DND-41 (cell line): Measurements from ENCODE around the gene FNDC8.
"Not testable (repeated sequence)": the region's sequence is repeated elsewhere in the genome, so short reads cannot be mapped to it uniquely, and the experiment has no call there.

Source experiments
- ATAC-seq: fragments of 200-7000 bp; cut with Tn5 transposase; 3 replicates; pipeline ENCODE4 v1.9.1; 2021; ENCODE audit warnings: low read depth; ENCODE audit not compliant: insufficient read depth
- DNase-seq: peaks from one replicate; pipeline ENCODE4 v3.0.0-alpha.2; 2020
- H2AFZ ChIP-seq: 2 replicates; pipeline ENCODE4 v1.6.0; 2012; ENCODE audit warnings: low read depth, low read length
- H3K27ac ChIP-seq: 2 replicates; pipeline ENCODE4 v1.5.1; 2012; ENCODE audit warnings: low read length, inconsistent platforms
- H3K27me3 ChIP-seq: fragments of 200-600 bp; sonication (generic); 2 replicates; pipeline ENCODE4 v1.6.0; 2012; ENCODE audit warnings: low read length, mild to moderate bottlenecking, inconsistent platforms; ENCODE audit not compliant: insufficient read depth, poor library complexity
- H3K36me3 ChIP-seq: 2 replicates; pipeline ENCODE4 v1.5.1; 2012; ENCODE audit warnings: low read length, inconsistent platforms; ENCODE audit not compliant: insufficient read depth
- H3K4me1 ChIP-seq: 2 replicates; pipeline ENCODE4 v1.5.1; 2012; ENCODE audit warnings: mild to moderate bottlenecking, low read length; ENCODE audit not compliant: insufficient read depth
- H3K4me2 ChIP-seq: 2 replicates; pipeline ENCODE4 v1.6.0; 2012; ENCODE audit warnings: mild to moderate bottlenecking, moderate library complexity, low read length, inconsistent platforms; ENCODE audit not compliant: insufficient read depth
- H3K4me3 ChIP-seq, 2 experiments: fragments of 200-600 bp in 1 of 2; shearing (Covaris generic) in 1 of 2; 2 replicates each; pipeline ENCODE4 v1.5.1; 2012 to 2016; ENCODE audit warnings: inconsistent platforms in 2 of 2, low read length in 2 of 2, mild to moderate bottlenecking in 2 of 2, low read depth in 1 of 2, moderate library complexity in 1 of 2
- H3K79me2 ChIP-seq: 2 replicates; pipeline ENCODE4 v1.6.0; 2012; ENCODE audit warnings: low read length, inconsistent platforms; ENCODE audit not compliant: insufficient read depth
- H3K9ac ChIP-seq: 2 replicates; pipeline ENCODE4 v1.6.0; 2012; ENCODE audit warnings: low read depth, mild to moderate bottlenecking, inconsistent platforms, low read length, moderate library complexity
- H3K9me3 ChIP-seq: 2 replicates; pipeline ENCODE4 v1.5.1; 2012; ENCODE audit warnings: low read length, moderate library complexity, mild to moderate bottlenecking, inconsistent platforms; ENCODE audit not compliant: insufficient read depth, severe bottlenecking
- H4K20me1 ChIP-seq: 2 replicates; pipeline ENCODE4 v1.6.0; 2012; ENCODE audit warnings: low read length; ENCODE audit not compliant: insufficient read depth
- CTCF ChIP-seq: IDR thresholded peaks from 2 replicates; pipeline ENCODE4 v1.5.1; 2012; ENCODE audit warnings: borderline replicate concordance, low read length, moderate library complexity, mild to moderate bottlenecking; ENCODE audit not compliant: poor library complexity, severe bottlenecking; ENCODE audit errors: extremely low read depth
- EZH2 ChIP-seq: IDR thresholded peaks from 3 replicates; pipeline ENCODE4 v1.6.1; 2012; ENCODE audit warnings: borderline replicate concordance, low read depth, mild to moderate bottlenecking, moderate library complexity, low read length, inconsistent platforms; ENCODE audit not compliant: severe bottlenecking

Gene FNDC8

DNA sequence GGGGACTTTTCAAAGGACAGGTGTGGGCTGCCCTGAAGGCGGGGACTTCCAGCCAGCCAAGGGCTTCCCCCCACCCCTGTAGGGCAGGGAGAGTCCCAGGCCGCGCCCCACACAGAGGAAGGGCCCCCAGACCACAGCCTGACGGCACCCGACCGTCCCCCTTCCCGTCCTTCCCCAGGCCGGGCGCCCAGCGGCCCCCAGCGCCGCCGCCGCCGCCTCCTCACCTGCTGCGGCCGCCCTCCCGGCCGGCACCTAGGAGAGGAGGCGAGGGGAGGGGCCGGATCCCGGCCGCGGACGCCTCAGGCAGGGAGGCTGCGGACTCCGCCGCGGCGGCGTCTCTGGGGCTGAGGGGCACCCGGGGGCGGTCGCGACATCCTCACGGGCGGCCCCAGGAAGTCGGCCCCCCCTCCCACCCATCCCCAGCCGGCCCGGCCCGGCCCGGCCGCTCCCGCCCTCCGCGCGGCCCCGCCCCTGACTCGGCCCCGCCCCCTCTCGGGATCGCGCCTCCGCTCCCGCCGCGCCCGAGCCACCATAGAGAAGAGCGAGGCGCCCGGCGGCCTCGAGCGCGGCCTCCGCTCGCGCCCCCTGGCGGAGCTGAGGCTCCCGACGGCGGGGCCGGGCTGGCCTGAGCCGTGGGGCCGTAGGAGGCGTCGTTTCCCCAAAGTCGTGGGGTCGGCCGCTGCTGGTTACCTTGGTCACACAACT is 32.4 kb upstream of the FNDC8 start:
- Histone ChIP-seq H3K79me2 (peaks cover 28% of the 10 kb centered on the region), H3K27ac (peak overlapping the region; percentile 74), H3K36me3 (no peaks in the 10 kb centered on the region), H3K9ac (peak overlapping the region; percentile 93), H3K27me3 (no peaks in the 10 kb centered on the region), H2AFZ (peak overlapping the region; percentile 91), H3K4me3 (peak overlapping the region; percentile 71 to 86; a peak in 3 of 4 replicates), H4K20me1 (no peaks in the 10 kb centered on the region), H3K4me2 (peak overlapping the region; percentile 87), H3K4me1 (peaks cover 34% of the 10 kb centered on the region), H3K9me3 (no peaks in the 10 kb centered on the region)
- TF ChIP-seq EZH2 (no peak), CTCF (peak; percentile 88)
- DNase-seq: peak; percentile 89
- ATAC-seq: peak; percentile 83

DNA sequence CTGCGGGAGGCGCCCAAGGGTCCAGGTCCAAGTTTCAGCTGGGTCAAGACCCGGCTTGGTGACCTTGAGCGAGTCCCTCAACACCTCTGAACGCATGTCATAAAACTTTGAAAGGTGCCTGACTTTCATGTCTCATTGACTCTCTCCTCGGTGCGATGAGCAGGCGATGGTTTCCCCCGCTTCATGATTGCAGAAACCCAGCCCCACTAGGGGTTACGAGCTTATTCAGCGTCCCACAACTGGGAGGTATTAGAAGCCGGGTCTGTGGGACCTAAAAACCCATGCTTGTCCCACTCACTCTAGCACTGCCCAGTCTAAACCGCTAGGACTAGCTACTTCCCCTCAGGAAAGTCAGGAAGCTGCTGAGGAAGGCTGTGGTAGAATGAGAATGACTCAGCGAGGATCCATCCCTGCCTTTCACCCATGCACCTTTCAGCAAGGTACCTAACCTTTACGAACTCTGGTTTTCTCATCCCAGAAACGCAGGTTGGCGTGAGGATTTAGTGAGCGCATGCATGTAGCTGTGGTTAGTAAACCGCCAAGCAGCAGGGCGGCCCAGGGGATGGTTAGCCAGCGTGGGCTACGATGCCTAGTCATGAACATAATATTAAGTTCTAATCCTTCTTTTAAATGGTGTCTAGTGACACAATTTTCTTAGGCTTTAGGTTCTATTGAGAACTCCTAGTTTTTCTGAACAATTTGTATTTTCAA is 31.7 kb upstream of the FNDC8 start:
- Histone ChIP-seq H3K4me3 (peak overlapping the region; percentile 8 to 61; a peak in 3 of 4 replicates), H3K4me1 (peaks cover 34% of the 10 kb centered on the region), H3K9me3 (no peaks in the 10 kb centered on the region), H3K79me2 (peaks cover 28% of the 10 kb centered on the region), H3K36me3 (no peaks in the 10 kb centered on the region), H2AFZ (peak overlapping the region; percentile 86), H3K4me2 (peak overlapping the region; percentile 73), H3K27ac (peak overlapping the region; percentile 74), H4K20me1 (no peaks in the 10 kb centered on the region), H3K27me3 (no peaks in the 10 kb centered on the region), H3K9ac (peak overlapping the region; percentile 56)
- TF ChIP-seq CTCF (no peak), EZH2 (no peak)
- peak; percentile 31 for DNase-seq
- peak; percentile 42 for ATAC-seq

DNA sequence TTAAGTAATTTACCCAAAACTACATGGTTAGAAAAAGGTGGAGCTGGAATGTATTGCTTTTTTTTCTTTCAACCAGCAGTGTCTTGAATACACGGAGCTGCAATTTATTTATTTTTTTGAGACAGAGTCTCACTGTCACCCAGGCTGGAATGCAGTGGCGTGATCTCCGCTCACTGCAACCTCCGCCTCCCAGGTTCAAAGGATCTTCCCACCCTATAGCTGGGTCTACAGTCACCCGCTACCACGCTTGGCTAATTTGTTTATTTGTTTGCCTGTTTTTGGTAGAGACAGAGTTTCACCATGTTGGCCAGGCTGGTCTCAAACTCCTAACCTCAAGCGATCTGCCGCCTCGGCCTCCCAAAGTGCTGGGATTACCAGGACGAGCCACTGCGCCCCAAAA is 30.7 kb upstream of the FNDC8 start:
- H4K20me1 ChIP-seq, H3K4me2 ChIP-seq, H3K27me3 ChIP-seq, H3K9me3 ChIP-seq, H3K36me3 ChIP-seq, DNase-seq, H3K9ac ChIP-seq, H3K4me3 ChIP-seq, H3K27ac ChIP-seq, ATAC-seq, H2AFZ ChIP-seq: not testable (repeated sequence)
- Histone ChIP-seq H3K4me1 (peaks cover 34% of the 10 kb centered on the region), H3K79me2 (peaks cover 22% of the 10 kb centered on the region)

GRCh38 chr17:35094902-35095301 is 26.5 kb upstream of the FNDC8 start:
- TF ChIP-seq CTCF (no peak), EZH2 (no peak)
- Histone ChIP-seq H2AFZ (no peak overlapping the region), H4K20me1 (no peaks in the 10 kb centered on the region), H3K4me3 (no peak overlapping the region), H3K4me1 (peaks cover 5% of the 10 kb centered on the region), H3K27me3 (no peaks in the 10 kb centered on the region), H3K9ac (no peak overlapping the region), H3K36me3 (peaks cover 23% of the 10 kb centered on the region), H3K79me2 (no peaks in the 10 kb centered on the region), H3K4me2 (no peak overlapping the region), H3K27ac (no peak overlapping the region), H3K9me3 (no peaks in the 10 kb centered on the region)
- DNase-seq (no peak), ATAC-seq (no peak)
